Upper lobe of left lung (tissue), 6 donors: ENCODE measurements around the gene OSCP1. TPM values are rescaled to one million over a fixed set of nuclear protein-coding genes. Genes with fewer than 3 reads are reported as not detected.

ENCODE experiments used
- ATAC-seq, 2 donors: fragments of 200-7000 bp; cut with Tn5 transposase; one replicate each; pipeline ENCODE4 v1.9.1; 2022; ENCODE audit warnings: mild to moderate bottlenecking in 2 of 2, moderate library complexity in 2 of 2; ENCODE audit not compliant: low FRiP score in 2 of 2
- DNase-seq, 2 donors: peaks; one replicate each; pipeline ENCODE4 v3.0.0-alpha.2; 2019 to 2020
- H3K27ac ChIP-seq, 4 donors: fragments of 200-600 bp; sonication (generic); one replicate each; pipeline ENCODE4 v1.5.1; 2016 to 2019
- H3K27me3 ChIP-seq, 4 donors: fragments of 200-600 bp; sonication (generic); one replicate each; pipeline ENCODE4 v1.5.1; 2017 to 2019
- H3K36me3 ChIP-seq, 4 donors: fragments of 200-600 bp; sonication (generic); one replicate each; pipeline ENCODE4 v1.5.1; 2016 to 2019
- H3K4me1 ChIP-seq, 4 donors: fragments of 200-600 bp; sonication (generic); one replicate each; pipeline ENCODE4 v1.5.1; 2018 to 2019
- H3K4me3 ChIP-seq, 4 donors: fragments of 200-600 bp; sonication (generic); one replicate each; pipeline ENCODE4 v1.5.1; 2017 to 2019; ENCODE audit warnings: mild to moderate bottlenecking in 2 of 4, moderate library complexity in 1 of 4
- H3K9me3 ChIP-seq, 4 donors: fragments of 200-600 bp; sonication (generic); one replicate each; pipeline ENCODE4 v1.5.1; 2018 to 2019
- EP300 ChIP-seq, 4 donors: sonication (generic); formaldehyde crosslinking; IDR thresholded peaks; one replicate each; pipeline ENCODE4 v1.5.1; 2017; ENCODE audit warnings: antibody characterized with exemption in 4 of 4, control low read depth in 2 of 4
- POLR2A ChIP-seq, 4 donors: fragments of 450-650 bp; IDR thresholded peaks; one replicate each; pipeline ENCODE4 v1.5.1; 2016 to 2017; ENCODE audit warnings: antibody characterized with exemption in 4 of 4, mild to moderate bottlenecking in 2 of 4
- POLR2AphosphoS5 ChIP-seq, 2 donors: sonication (generic); formaldehyde crosslinking; IDR thresholded peaks; one replicate each; pipeline ENCODE4 v1.5.1; 2017; ENCODE audit warnings: antibody characterized with exemption in 2 of 2
- WGBS, 2 donors: methylation state at CpG; one replicate each; pipeline ENCODE4 v1.1.5; 2017 to 2018; 5-methylcytosine and 5-hydroxymethylcytosine counted together
- total RNA-seq, 6 donors: library from RNA; depleted of rRNA in 4 of 6; stranded (reverse); fragments of >200 nt in 4 of 6; gene quantifications; one replicate each; pipeline versions ENCODE4 v1.1.0 to v1.2.1, GENCODE V29; 2016 to 2021
- TF ChIP-seq, protein P1 (sequence below), 6 experiments: fragments of 450-650 bp in 4 of 6; fragments of 200-600 bp in 2 of 6; sonication (generic) in 2 of 6; IDR thresholded peaks; one replicate each; pipeline ENCODE4 v1.5.1; 2016 to 2019; ENCODE audit warnings: antibody characterized with exemption in 6 of 6
- donor health status: DM: no; HTN: no; CAD: no; lungs with moderate emphysema.
- donor health status: DM: no; HTN: yes; CAD: no; lungs with severe emphysema.

The OSCP1 gene
- total RNA-seq, 6 donors from 2014 or later: 11.8 to 28.2 (median 13.6) TPM

DNA sequence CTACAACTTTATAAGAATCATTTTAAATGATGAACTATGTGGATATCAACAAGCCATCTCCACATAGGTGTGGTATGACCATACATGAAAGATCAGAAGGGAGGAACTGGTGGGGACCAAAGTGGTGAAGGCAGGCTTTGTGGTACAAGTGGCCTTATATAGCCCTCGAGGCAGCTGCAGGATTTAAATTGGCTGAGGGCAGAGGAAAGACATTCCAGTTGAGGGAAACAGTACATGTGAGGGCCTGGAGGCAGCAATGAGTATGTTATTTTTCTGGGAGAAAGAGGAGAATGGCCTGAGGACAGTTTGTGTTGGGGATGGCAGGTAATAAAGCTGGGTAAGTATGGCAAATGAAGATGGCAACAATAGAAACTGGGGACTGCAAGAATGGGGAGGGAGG lies 17.1 kb downstream of the OSCP1 start:
- Histone ChIP-seq H3K4me1 (peaks cover 0 to 10% (median 0%) of the 10 kb centered on the region in 4 donors), H3K4me3 (no peak overlapping the region), H3K9me3 (no peaks in the 10 kb centered on the region), H3K27ac (peak overlapping the region in 2 of 4 donors; percentile 26 to 35), H3K27me3 (no peaks in the 10 kb centered on the region), H3K36me3 (peaks cover 0 to 18% (median 11%) of the 10 kb centered on the region in 4 donors)
- WGBS, 2 donors: 23 to 33% methylated on average over 1 of the region's 1 CpG
- TF ChIP-seq EP300 (IDR thresholded peaks at IDR 0.05) (no peak), POLR2AphosphoS5 (IDR thresholded peaks at IDR 0.05) (no peak), POLR2A (IDR thresholded peaks at IDR 0.05) (no peak)
- TF ChIP-seq, protein P1, sequence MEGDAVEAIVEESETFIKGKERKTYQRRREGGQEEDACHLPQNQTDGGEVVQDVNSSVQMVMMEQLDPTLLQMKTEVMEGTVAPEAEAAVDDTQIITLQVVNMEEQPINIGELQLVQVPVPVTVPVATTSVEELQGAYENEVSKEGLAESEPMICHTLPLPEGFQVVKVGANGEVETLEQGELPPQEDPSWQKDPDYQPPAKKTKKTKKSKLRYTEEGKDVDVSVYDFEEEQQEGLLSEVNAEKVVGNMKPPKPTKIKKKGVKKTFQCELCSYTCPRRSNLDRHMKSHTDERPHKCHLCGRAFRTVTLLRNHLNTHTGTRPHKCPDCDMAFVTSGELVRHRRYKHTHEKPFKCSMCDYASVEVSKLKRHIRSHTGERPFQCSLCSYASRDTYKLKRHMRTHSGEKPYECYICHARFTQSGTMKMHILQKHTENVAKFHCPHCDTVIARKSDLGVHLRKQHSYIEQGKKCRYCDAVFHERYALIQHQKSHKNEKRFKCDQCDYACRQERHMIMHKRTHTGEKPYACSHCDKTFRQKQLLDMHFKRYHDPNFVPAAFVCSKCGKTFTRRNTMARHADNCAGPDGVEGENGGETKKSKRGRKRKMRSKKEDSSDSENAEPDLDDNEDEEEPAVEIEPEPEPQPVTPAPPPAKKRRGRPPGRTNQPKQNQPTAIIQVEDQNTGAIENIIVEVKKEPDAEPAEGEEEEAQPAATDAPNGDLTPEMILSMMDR (IDR thresholded peaks at IDR 0.05): no peak
- ATAC-seq (no peak), DNase-seq (no peak)

- Histone ChIP-seq H3K27ac (peak overlapping the region in 1 of 4 donors; percentile 35), H3K36me3 (peaks cover 0 to 16% (median 11%) of the 10 kb centered on the region in 4 donors), H3K4me1 (peaks cover 0 to 10% (median 0%) of the 10 kb centered on the region in 4 donors), H3K27me3 (no peaks in the 10 kb centered on the region), H3K4me3 (no peak overlapping the region), H3K9me3 (no peaks in the 10 kb centered on the region)
- DNase-seq (no peak), ATAC-seq (no peak)
- TF ChIP-seq, protein P1 (IDR thresholded peaks at IDR 0.05): no peak
- TF ChIP-seq POLR2AphosphoS5 (IDR thresholded peaks at IDR 0.05): no peak
- TF ChIP-seq EP300 (IDR thresholded peaks at IDR 0.05): no peak
- TF ChIP-seq POLR2A (IDR thresholded peaks at IDR 0.05): no peak
- 52% methylated on average over 3 to 4 of the region's 4 CpGs for WGBS, 2 donors
Observed at GRCh38 chr1:36432616-36433015, 17.6 kb downstream of the OSCP1 start.

DNA sequence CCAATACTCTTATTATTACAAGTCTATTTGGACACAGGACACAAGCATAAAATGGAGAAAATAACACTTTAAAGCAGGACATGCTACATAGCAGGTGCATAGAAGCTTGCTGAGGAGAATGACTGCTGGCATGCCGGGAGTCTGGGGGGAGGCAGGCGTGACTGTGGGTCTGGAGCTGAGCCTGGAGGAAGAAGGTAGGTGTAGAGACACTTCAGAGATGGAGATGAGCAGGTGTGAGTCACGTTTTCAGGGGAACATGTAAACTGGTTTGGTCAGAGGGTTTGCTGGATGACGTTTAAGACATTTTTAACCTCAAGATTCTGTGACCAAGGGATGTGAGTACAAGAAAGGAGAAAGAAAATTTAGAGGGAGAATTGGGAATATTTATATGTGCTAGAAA lies 24.5 kb downstream of the OSCP1 start:
- no peak overlapping the region for H3K27ac ChIP-seq
- no peaks in the 10 kb centered on the region for H3K9me3 ChIP-seq
- DNase-seq: no peak
- TF ChIP-seq POLR2A (IDR thresholded peaks at IDR 0.05) (no peak), EP300 (IDR thresholded peaks at IDR 0.05) (no peak)
- H3K4me3 ChIP-seq: no peak overlapping the region
- H3K36me3 ChIP-seq: peaks cover 2 to 26% (median 13%) of the 10 kb centered on the region in 4 donors
- H3K27me3 ChIP-seq: no peaks in the 10 kb centered on the region
- 75% methylated on average over 4 of the region's 4 CpGs for WGBS, 2 donors
- H3K4me1 ChIP-seq: peaks cover 0 to 3% (median 0%) of the 10 kb centered on the region in 4 donors
- ATAC-seq: no peak

DNA sequence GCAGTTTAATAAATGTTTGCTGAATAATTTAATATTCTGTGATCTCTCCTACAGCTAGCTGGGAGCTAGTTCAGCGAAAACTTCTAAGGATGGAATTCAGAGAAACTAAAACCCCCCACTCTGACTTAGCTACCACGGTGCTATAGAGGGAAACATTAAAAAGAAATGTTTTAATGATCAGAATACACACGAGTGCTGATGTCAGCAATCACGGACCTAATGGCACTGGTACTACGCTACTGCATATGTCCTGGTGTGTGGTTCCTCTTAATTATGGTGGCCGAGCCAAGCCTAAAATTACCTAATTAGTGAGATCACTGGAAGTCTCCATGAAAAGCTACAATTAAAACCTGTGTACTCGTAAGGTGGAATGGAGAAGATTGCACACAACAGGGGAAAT lies 28.6 kb downstream of the OSCP1 start:
- no peaks in the 10 kb centered on the region for H3K9me3 ChIP-seq
- TF ChIP-seq POLR2AphosphoS5 (IDR thresholded peaks at IDR 0.05): no peak
- TF ChIP-seq, protein P1 (IDR thresholded peaks at IDR 0.05): no peak
- no peak for TF ChIP-seq POLR2A (IDR thresholded peaks at IDR 0.05)
- peaks cover 0 to 27% (median 13%) of the 10 kb centered on the region in 4 donors for H3K36me3 ChIP-seq
- DNase-seq (no peak), ATAC-seq (no peak)
- no peak overlapping the region for H3K4me3 ChIP-seq
- no peaks in the 10 kb centered on the region for H3K27me3 ChIP-seq
- WGBS, 2 donors: 88 to 97% methylated on average over 7 of the region's 7 CpGs
- peak overlapping the region in 2 of 4 donors; percentile 8 to 56 for H3K27ac ChIP-seq
- H3K4me1 ChIP-seq: peaks cover 4 to 11% (median 6%) of the 10 kb centered on the region in 4 donors

GRCh38 chr1:36420836-36421317 lies 29.4 kb downstream of the OSCP1 start:
- Histone ChIP-seq H3K4me3 (no peak overlapping the region), H3K9me3 (no peaks in the 10 kb centered on the region), H3K27me3 (no peaks in the 10 kb centered on the region), H3K4me1 (peaks cover 4 to 11% (median 6%) of the 10 kb centered on the region in 4 donors), H3K27ac (peak overlapping the region in 3 of 4 donors; percentile 8 to 56 (median 35)), H3K36me3 (peaks cover 0 to 27% (median 13%) of the 10 kb centered on the region in 4 donors)
- DNase-seq (peak; percentile 88 to 95), ATAC-seq (peak; percentile 95 to 97)
- TF ChIP-seq, protein P1 (IDR thresholded peaks at IDR 0.05): peak; percentile 90 to 95 (median 92)
- no peak for TF ChIP-seq EP300 (IDR thresholded peaks at IDR 0.05)
- WGBS, 2 donors: 16% methylated on average over 13 of the region's 13 CpGs
